Measurements from ENCODE around the gene UBE4B. TPM values are rescaled to one million over a fixed set of nuclear protein-coding genes. Genes with fewer than 3 reads are reported as not detected.

The UBE4B gene
- total and polyA plus RNA-seq, 2 experiments from 2014 or later = 14.3 to 27.6 TPM

- Histone ChIP-seq H3K27ac (no peak overlapping the region), H3K4me3 (no peak overlapping the region), H3K4me2 (ENCODE audit: unreplicated experiment) (no peak overlapping the region), H4K20me1 (ENCODE audit: insufficient read depth) (no peaks in the 10 kb centered on the region), H3K9me3 (ENCODE audit: low read depth) (no peaks in the 10 kb centered on the region), H3K9me2 (ENCODE audit: insufficient read depth) (no peaks in the 10 kb centered on the region), H3F3A (ENCODE audit: insufficient read depth) (no peaks in the 10 kb centered on the region), H3K4me1 (ENCODE audit: insufficient read depth) (no peaks in the 10 kb centered on the region), H3K79me2 (ENCODE audit: insufficient read depth) (no peaks in the 10 kb centered on the region), H3K36me3 (ENCODE audit: low read depth) (peaks cover 46% of the 10 kb centered on the region), H3K9ac (no peak overlapping the region), H2AFZ (no peak overlapping the region), H3K27me3 (replicated peaks; ENCODE audit: insufficient read depth) (no peaks in the 10 kb centered on the region)
- TF ChIP-seq EZH2phosphoT487 (IDR thresholded peaks at IDR 0.05; ENCODE audit: insufficient read depth, low read depth) = no peak
- TF ChIP-seq EZH2 (IDR thresholded peaks at IDR 0.05; ENCODE audit: insufficient read depth, poor library complexity, severe bottlenecking) = no peak
- DNase-seq = no peak
- in situ Hi-C loops (cut with MboI) = no loop called here
- 93 to 94% methylated on average over 6 of the region's 6 CpGs for WGBS, 2 experiments (ENCODE audit: low coverage in 1 of 2, low lambda C conversion rate in 2 of 2, missing lambda C conversion rate in 2 of 2)
These were observed 99.6 kb downstream of the UBE4B start for GRCh38 chr1:10132316-10132715.

GRCh38 chr1:10132852-10133251 is 100.1 kb downstream of the UBE4B start:
- H3K27ac ChIP-seq = no peak overlapping the region
- H3K4me1 ChIP-seq (ENCODE audit: insufficient read depth) = no peaks in the 10 kb centered on the region
- no peaks in the 10 kb centered on the region for H3K9me2 ChIP-seq (ENCODE audit: insufficient read depth)
- no peaks in the 10 kb centered on the region for H4K20me1 ChIP-seq (ENCODE audit: insufficient read depth)
- DNase-seq = no peak
- no peak overlapping the region for H3K4me3 ChIP-seq
- H3K36me3 ChIP-seq (ENCODE audit: low read depth) = peaks cover 43% of the 10 kb centered on the region
- H3F3A ChIP-seq (ENCODE audit: insufficient read depth) = no peaks in the 10 kb centered on the region
- H3K27me3 ChIP-seq (replicated peaks; ENCODE audit: insufficient read depth) = no peaks in the 10 kb centered on the region
- TF ChIP-seq EZH2phosphoT487 (IDR thresholded peaks at IDR 0.05; ENCODE audit: insufficient read depth, low read depth) = no peak
- TF ChIP-seq EZH2 (IDR thresholded peaks at IDR 0.05; ENCODE audit: insufficient read depth, poor library complexity, severe bottlenecking) = no peak
- no peak overlapping the region for H2AFZ ChIP-seq
- no peak overlapping the region for H3K4me2 ChIP-seq (ENCODE audit: unreplicated experiment)
- H3K79me2 ChIP-seq (ENCODE audit: insufficient read depth) = no peaks in the 10 kb centered on the region
- no peak overlapping the region for H3K9ac ChIP-seq
- in situ Hi-C loops (cut with MboI) = no loop called here
- 85 to 90% methylated on average over 10 of the region's 10 CpGs for WGBS, 2 experiments (ENCODE audit: low coverage in 1 of 2, low lambda C conversion rate in 2 of 2, missing lambda C conversion rate in 2 of 2)
- no peaks in the 10 kb centered on the region for H3K9me3 ChIP-seq (ENCODE audit: low read depth)

GRCh38 chr1:10140981-10141380 is 108.2 kb downstream of the UBE4B start:
- H3K27me3 ChIP-seq (replicated peaks; ENCODE audit: insufficient read depth) = no peaks in the 10 kb centered on the region
- peaks cover 3% of the 10 kb centered on the region for H3K9me3 ChIP-seq (ENCODE audit: low read depth)
- H3K4me2 ChIP-seq (ENCODE audit: unreplicated experiment) = no peak overlapping the region
- in situ Hi-C loops (cut with MboI) = no loop called here
- no peaks in the 10 kb centered on the region for H3K9me2 ChIP-seq (ENCODE audit: insufficient read depth)
- DNase-seq = no peak
- 98 to 100% methylated on average over 3 of the region's 3 CpGs for WGBS, 2 experiments (ENCODE audit: low coverage in 1 of 2, low lambda C conversion rate in 2 of 2, missing lambda C conversion rate in 2 of 2)
- H4K20me1 ChIP-seq (ENCODE audit: insufficient read depth) = no peaks in the 10 kb centered on the region
- TF ChIP-seq EZH2phosphoT487 (IDR thresholded peaks at IDR 0.05; ENCODE audit: insufficient read depth, low read depth) (no peak), EZH2 (IDR thresholded peaks at IDR 0.05; ENCODE audit: insufficient read depth, poor library complexity, severe bottlenecking) (no peak)
- H3F3A ChIP-seq (ENCODE audit: insufficient read depth) = no peaks in the 10 kb centered on the region
- H3K36me3 ChIP-seq (ENCODE audit: low read depth) = peaks cover 23% of the 10 kb centered on the region; the same call in 1 of the 2 replicates
- no peak overlapping the region for H3K27ac ChIP-seq
- H3K4me1 ChIP-seq (ENCODE audit: insufficient read depth) = no peaks in the 10 kb centered on the region
- no peak overlapping the region for H3K9ac ChIP-seq
- H3K79me2 ChIP-seq (ENCODE audit: insufficient read depth) = no peaks in the 10 kb centered on the region
- H2AFZ ChIP-seq = no peak overlapping the region
- H3K4me3 ChIP-seq = no peak overlapping the region

- TF ChIP-seq EZH2 (IDR thresholded peaks at IDR 0.05; ENCODE audit: insufficient read depth, poor library complexity, severe bottlenecking) (no peak), EZH2phosphoT487 (IDR thresholded peaks at IDR 0.05; ENCODE audit: insufficient read depth, low read depth) (no peak)
These were observed 111.3 kb downstream of the UBE4B start for GRCh38 chr1:10143961-10144485.

More at GRCh38 chr1:10143961-10144485, 111.3 kb downstream of the UBE4B start:
- Histone ChIP-seq H3K4me2 (ENCODE audit: unreplicated experiment) (no peak overlapping the region), H2AFZ (no peak overlapping the region), H3F3A (ENCODE audit: insufficient read depth) (0 out of 2 replicates have a peak, but pooled peaks cover 3% of the 10 kb centered on the region), H3K9me2 (ENCODE audit: insufficient read depth) (no peaks in the 10 kb centered on the region), H4K20me1 (ENCODE audit: insufficient read depth) (no peaks in the 10 kb centered on the region), H3K27ac (no peak overlapping the region), H3K9me3 (ENCODE audit: low read depth) (peaks cover 3% of the 10 kb centered on the region), H3K4me1 (ENCODE audit: insufficient read depth) (no peaks in the 10 kb centered on the region), H3K27me3 (replicated peaks; ENCODE audit: insufficient read depth) (no peaks in the 10 kb centered on the region), H3K4me3 (no peak overlapping the region), H3K9ac (no peak overlapping the region), H3K36me3 (ENCODE audit: low read depth) (peaks cover 12% of the 10 kb centered on the region; the same call in 1 of the 2 replicates), H3K79me2 (ENCODE audit: insufficient read depth) (no peaks in the 10 kb centered on the region)
- 88 to 96% methylated on average over 7 of the region's 7 CpGs for WGBS, 2 experiments (ENCODE audit: low coverage in 1 of 2, low lambda C conversion rate in 2 of 2, missing lambda C conversion rate in 2 of 2)
- in situ Hi-C loops (cut with MboI) = no loop called here
- DNase-seq = no peak

Data from GM23248 (cell line).